Measurements from ENCODE around the gene LRP1.

GRCh38 chr12:57148469-57149244 lies 20.4 kb downstream of the LRP1 start:
- TF ChIP-seq CTCF (IDR thresholded peaks at IDR 0.05; ENCODE audit: insufficient read depth, low read length): no peak
- TF ChIP-seq SPI1 (IDR thresholded peaks at IDR 0.05; ENCODE audit: borderline replicate concordance, low read depth): no peak
- TF ChIP-seq REST (IDR thresholded peaks at IDR 0.05; ENCODE audit: insufficient replicate concordance, low read depth): no peak
- TF ChIP-seq POLR2AphosphoS5 (IDR thresholded peaks at IDR 0.05; ENCODE audit: low read depth): peak; percentile 64; the same call in 1 of the 2 replicates
- TF ChIP-seq GABPA (IDR thresholded peaks at IDR 0.05; ENCODE audit: low read depth): no peak
